ENCODE measurements around the gene ZSWIM5.

GRCh38 chr1:45103534-45103933 is 102.9 kb downstream of the ZSWIM5 start:
- TF ChIP-seq SP2 (IDR thresholded peaks at IDR 0.05; ENCODE audit: low read length) (no peak), EZH2 (IDR thresholded peaks at IDR 0.05; ENCODE audit: low read depth, low read length, severe bottlenecking) (no peak), POLR2A (IDR thresholded peaks at IDR 0.05; ENCODE audit: control extremely low read depth in 1 of 2, low read depth in 2 of 2, low read length in 2 of 2) (no peak), MAX (IDR thresholded peaks at IDR 0.05) (no peak), SAP30 (IDR thresholded peaks at IDR 0.05; ENCODE audit: insufficient read depth, insufficient replicate concordance, low read length) (no peak), CTCF (IDR thresholded peaks at IDR 0.05; ENCODE audit: control extremely low read depth in 1 of 3, insufficient read depth in 1 of 3, low read depth in 1 of 3, low read length in 3 of 3) (no peak), EP300 (IDR thresholded peaks at IDR 0.05; ENCODE audit: borderline replicate concordance in 1 of 2, low read depth in 2 of 2, low read length in 2 of 2) (no peak), YY1 (IDR thresholded peaks at IDR 0.05; ENCODE audit: low read depth, low read length) (no peak), POLR2AphosphoS5 (IDR thresholded peaks at IDR 0.05; ENCODE audit: low read depth, low read length) (no peak), SP1 (IDR thresholded peaks at IDR 0.05; ENCODE audit: low read depth, low read length) (no peak), RXRA (IDR thresholded peaks at IDR 0.05; ENCODE audit: insufficient read depth, low read depth, low read length) (no peak)
